NCI-H446 (cell line): ENCODE data around the gene SEMA3D.

Experiments used
- DNase-seq, 2 experiments: peaks; one replicate each; lab custom pipeline; 2025; lab: John Stamatoyannopoulos, UW

SEMA3D gene

GRCh38 chr7:85184599-85185423 is 2.0 kb downstream of the SEMA3D start:
- no peak for DNase-seq

- no peak for DNase-seq
These were observed 3.6 kb downstream of the SEMA3D start for GRCh38 chr7:85183296-85183695.

GRCh38 chr7:85178531-85179298 is 8.1 kb downstream of the SEMA3D start:
- DNase-seq: no peak

GRCh38 chr7:85177316-85177715 is 9.5 kb downstream of the SEMA3D start:
- DNase-seq: no peak

- no peak for DNase-seq
These were observed 10.7 kb downstream of the SEMA3D start for GRCh38 chr7:85176197-85176596.

GRCh38 chr7:85175217-85175616 is 11.6 kb downstream of the SEMA3D start:
- DNase-seq: no peak

- peak; percentile 3 to 19 for DNase-seq
These were observed 14.3 kb downstream of the SEMA3D start for GRCh38 chr7:85172530-85172941.

- DNase-seq: no peak
These were observed 19.2 kb downstream of the SEMA3D start for GRCh38 chr7:85167636-85168035.

GRCh38 chr7:85165263-85165662 is 21.6 kb downstream of the SEMA3D start:
- DNase-seq: no peak

- DNase-seq: no peak
These were observed 22.5 kb downstream of the SEMA3D start for GRCh38 chr7:85164376-85164775.

GRCh38 chr7:85162721-85163120 is 24.1 kb downstream of the SEMA3D start:
- DNase-seq: no peak

- DNase-seq: no peak
These were observed 26.6 kb downstream of the SEMA3D start for GRCh38 chr7:85160223-85160622.

GRCh38 chr7:85159003-85159402 is 27.9 kb downstream of the SEMA3D start:
- no peak for DNase-seq

- no peak for DNase-seq
These were observed 30.1 kb downstream of the SEMA3D start for GRCh38 chr7:85156661-85157208.

- DNase-seq: no peak
These were observed 32.4 kb downstream of the SEMA3D start for GRCh38 chr7:85154282-85154937.

GRCh38 chr7:85153715-85154114 is 33.1 kb downstream of the SEMA3D start:
- no peak for DNase-seq

GRCh38 chr7:85150624-85151023 is 36.2 kb downstream of the SEMA3D start:
- no peak for DNase-seq

GRCh38 chr7:85144771-85145170 is 42.1 kb downstream of the SEMA3D start:
- DNase-seq: no peak

- no peak for DNase-seq
These were observed 50.9 kb downstream of the SEMA3D start for GRCh38 chr7:85135977-85136376.

- no peak for DNase-seq
These were observed 53.3 kb downstream of the SEMA3D start for GRCh38 chr7:85133560-85133959.

- DNase-seq: no peak
These were observed 53.9 kb downstream of the SEMA3D start for GRCh38 chr7:85133006-85133405.

GRCh38 chr7:85130702-85131101 is 56.2 kb downstream of the SEMA3D start:
- no peak for DNase-seq
